ENCODE results near the gene DISP3.

- TF ChIP-seq NPAS2 (CRISPR knock-in tag; IDR thresholded peaks at IDR 0.05; ENCODE audit: borderline replicate concordance) (no peak), PHB2 (IDR thresholded peaks at IDR 0.05; ENCODE audit: partially characterized antibody) (no peak), SP2 (CRISPR knock-in tag; IDR thresholded peaks at IDR 0.05) (no peak), DR1 (CRISPR knock-in tag; IDR thresholded peaks at IDR 0.05) (no peak), ZNF512 (CRISPR knock-in tag; IDR thresholded peaks at IDR 0.05) (no peak), FIP1L1 (IDR thresholded peaks at IDR 0.05; ENCODE audit: borderline replicate concordance, insufficient read depth, low read depth, low read length) (no peak), KDM1A (CRISPR knock-in tag; IDR thresholded peaks at IDR 0.05) (no peak), RFXANK (CRISPR knock-in tag; IDR thresholded peaks at IDR 0.05) (no peak)
- TF ChIP-seq, protein P1, sequence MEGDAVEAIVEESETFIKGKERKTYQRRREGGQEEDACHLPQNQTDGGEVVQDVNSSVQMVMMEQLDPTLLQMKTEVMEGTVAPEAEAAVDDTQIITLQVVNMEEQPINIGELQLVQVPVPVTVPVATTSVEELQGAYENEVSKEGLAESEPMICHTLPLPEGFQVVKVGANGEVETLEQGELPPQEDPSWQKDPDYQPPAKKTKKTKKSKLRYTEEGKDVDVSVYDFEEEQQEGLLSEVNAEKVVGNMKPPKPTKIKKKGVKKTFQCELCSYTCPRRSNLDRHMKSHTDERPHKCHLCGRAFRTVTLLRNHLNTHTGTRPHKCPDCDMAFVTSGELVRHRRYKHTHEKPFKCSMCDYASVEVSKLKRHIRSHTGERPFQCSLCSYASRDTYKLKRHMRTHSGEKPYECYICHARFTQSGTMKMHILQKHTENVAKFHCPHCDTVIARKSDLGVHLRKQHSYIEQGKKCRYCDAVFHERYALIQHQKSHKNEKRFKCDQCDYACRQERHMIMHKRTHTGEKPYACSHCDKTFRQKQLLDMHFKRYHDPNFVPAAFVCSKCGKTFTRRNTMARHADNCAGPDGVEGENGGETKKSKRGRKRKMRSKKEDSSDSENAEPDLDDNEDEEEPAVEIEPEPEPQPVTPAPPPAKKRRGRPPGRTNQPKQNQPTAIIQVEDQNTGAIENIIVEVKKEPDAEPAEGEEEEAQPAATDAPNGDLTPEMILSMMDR (CRISPR knock-in tag; IDR thresholded peaks at IDR 0.05): no peak
Observed at GRCh38 chr1:11431941-11432507, 46.9 kb upstream of the DISP3 start.

All from HepG2 (cell line).